Measurements from ENCODE around the gene RASSF3. TPM values are rescaled to one million over a fixed set of nuclear protein-coding genes. Genes with fewer than 3 reads are reported as not detected.
"Not testable (repeated sequence)": the region's sequence is repeated elsewhere in the genome, so short reads cannot be mapped to it uniquely, and the experiment has no call there.

Gene RASSF3
- total and polyA plus RNA-seq, 2 donors, result 9.4 to 22.8 TPM

DNA sequence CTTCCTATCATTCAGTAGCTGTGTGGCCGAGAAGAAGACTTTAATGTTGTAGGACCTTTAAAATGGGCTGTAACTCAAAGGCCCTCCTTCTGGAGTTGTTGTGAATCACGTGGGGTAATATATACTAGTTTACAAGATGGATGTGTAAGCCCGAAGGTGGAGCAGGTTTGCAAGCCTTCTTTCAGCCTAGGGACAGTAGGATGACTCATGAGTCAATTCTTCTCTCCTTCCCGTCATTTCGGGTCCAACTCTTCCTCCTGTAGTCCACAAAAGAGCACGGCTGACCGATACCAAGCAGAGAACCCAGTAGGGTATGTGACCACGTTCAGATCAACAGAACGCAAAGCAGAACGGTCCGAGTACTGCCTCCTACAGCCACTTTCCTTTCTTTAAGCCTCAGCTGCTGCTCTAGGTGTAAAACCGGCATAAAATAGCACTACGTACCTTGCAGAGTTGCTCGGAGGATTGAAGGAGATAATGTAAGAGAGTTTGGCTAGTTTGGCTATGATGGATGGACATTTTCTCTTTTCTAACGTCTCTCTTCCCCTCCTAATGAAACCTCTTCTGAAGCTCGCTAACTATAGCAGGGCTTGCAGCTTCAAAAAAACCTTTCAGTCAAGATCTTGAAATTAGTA lies 1.3 kb upstream of the RASSF3 start:
- DNase-seq (ENCODE audit: low read depth in 6 of 9, low spot score in 9 of 9), result peak in 3 of 9 donors; percentile 32 to 58 (median 35)

DNA sequence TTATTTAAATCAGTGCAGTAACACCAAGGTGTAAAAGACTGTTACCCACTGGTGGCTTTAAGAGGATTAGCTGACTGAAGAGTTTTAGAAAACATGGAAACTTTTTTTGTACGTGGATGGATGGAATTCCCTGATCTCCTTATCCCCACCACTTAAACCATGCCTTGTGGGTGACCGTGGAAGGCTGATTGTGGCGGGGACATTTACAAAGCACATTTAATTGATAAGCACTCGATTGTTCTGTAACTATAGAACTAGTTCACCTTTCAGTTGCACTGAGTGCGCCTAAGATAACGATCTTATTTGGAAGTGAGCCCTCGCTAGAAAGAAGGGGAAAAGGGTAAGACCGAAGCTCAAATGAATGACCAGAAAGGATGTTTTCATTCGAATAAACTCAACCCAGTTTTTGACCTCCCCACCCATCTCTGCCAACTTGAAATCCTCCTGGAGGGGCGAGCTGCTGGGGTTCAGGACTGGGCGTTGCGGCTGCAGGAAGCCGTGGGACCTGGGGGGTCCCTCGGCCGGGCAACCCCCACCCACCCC lies 688 bp upstream of the RASSF3 start:
- WGBS, result under 1% methylated on average over 15 of the region's 15 CpGs
- H3K36me3 ChIP-seq (ENCODE audit: control insufficient read depth in 2 of 2, insufficient read depth in 2 of 2, low read length in 1 of 2), result no peaks in the 10 kb centered on the region
- DNase-seq (ENCODE audit: low read depth in 6 of 9, low spot score in 9 of 9), result peak in 3 of 9 donors; percentile 18 to 61 (median 38)

More for the DNA sequence above, 1.3 kb upstream of the RASSF3 start:
- 4% methylated on average over 16 of the region's 16 CpGs for WGBS
- Histone ChIP-seq H3K27me3 (ENCODE audit: control insufficient read depth in 2 of 2, insufficient read depth in 1 of 2, low read length in 1 of 2) (peaks cover 0 to 13% of the 10 kb centered on the region in 2 donors), H3K36me3 (ENCODE audit: control insufficient read depth in 2 of 2, insufficient read depth in 2 of 2, low read length in 1 of 2) (no peaks in the 10 kb centered on the region), H3K9me3 (ENCODE audit: control insufficient read depth in 2 of 2, insufficient read depth in 1 of 2, low read length in 1 of 2) (no peaks in the 10 kb centered on the region), H3K27ac (ENCODE audit: low read depth in 1 of 2, low read length in 1 of 2) (peak overlapping the region; percentile 75 to 76), H3K4me3 (ENCODE audit: low read length in 2 of 2) (peak overlapping the region; percentile 85 to 87), H3K4me1 (ENCODE audit: control insufficient read depth in 2 of 2, insufficient read depth in 2 of 2, low read length in 2 of 2) (peaks cover 14 to 26% of the 10 kb centered on the region in 2 donors)

DNA sequence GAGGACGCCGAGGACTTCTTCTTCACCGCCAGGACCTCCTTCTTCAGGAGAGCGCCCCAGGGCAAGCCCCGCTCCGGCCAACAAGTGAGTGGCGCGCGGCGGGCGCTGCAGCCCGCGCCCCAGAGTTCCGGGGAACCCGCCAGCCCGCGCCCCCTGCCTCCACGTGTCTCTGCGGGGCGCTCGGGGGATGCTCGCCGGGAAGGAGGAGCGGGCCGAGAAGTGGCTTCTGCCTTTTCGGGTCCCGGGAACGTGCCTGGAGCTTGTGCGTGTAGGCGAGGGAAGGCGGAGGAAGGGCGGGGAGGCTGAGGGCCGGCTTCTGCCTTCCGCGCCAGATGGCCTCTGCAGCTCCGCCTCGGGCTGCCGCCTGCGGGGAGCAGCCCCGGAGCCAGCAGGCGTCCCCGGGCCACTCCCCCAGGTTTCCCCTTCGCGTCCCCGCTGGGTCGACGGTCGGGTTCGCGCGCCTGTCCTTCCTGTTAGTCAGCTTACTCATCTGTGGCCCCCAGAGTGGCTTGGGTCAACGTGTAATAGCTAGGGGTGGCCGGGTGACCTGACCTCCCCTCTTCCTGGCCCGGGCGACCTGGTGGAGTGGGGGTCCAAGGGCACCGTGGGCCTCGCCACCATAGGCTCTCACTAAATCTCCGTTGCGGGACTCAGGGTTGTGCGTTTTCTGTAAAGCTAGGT lies 505 bp downstream of the RASSF3 start:
- under 1% methylated on average over 60 of the region's 60 CpGs for WGBS
- peaks cover 0 to 13% of the 10 kb centered on the region in 2 donors for H3K27me3 ChIP-seq (ENCODE audit: control insufficient read depth in 2 of 2, insufficient read depth in 1 of 2, low read length in 1 of 2)
- peak in 4 of 9 donors; percentile 30 to 65 (median 44) for DNase-seq (ENCODE audit: low read depth in 6 of 9, low spot score in 9 of 9)
- peak overlapping the region; percentile 60 to 85 for H3K4me3 ChIP-seq (ENCODE audit: low read length in 2 of 2)
- H3K27ac ChIP-seq (ENCODE audit: low read depth in 1 of 2, low read length in 1 of 2), result peak overlapping the region; percentile 62 to 82
- no peaks in the 10 kb centered on the region for H3K36me3 ChIP-seq (ENCODE audit: control insufficient read depth in 2 of 2, insufficient read depth in 2 of 2, low read length in 1 of 2)
- peaks cover 14 to 26% of the 10 kb centered on the region in 2 donors for H3K4me1 ChIP-seq (ENCODE audit: control insufficient read depth in 2 of 2, insufficient read depth in 2 of 2, low read length in 2 of 2)
- no peaks in the 10 kb centered on the region for H3K9me3 ChIP-seq (ENCODE audit: control insufficient read depth in 2 of 2, insufficient read depth in 1 of 2, low read length in 1 of 2)

More for the DNA sequence above, 688 bp upstream of the RASSF3 start:
- H3K27me3 ChIP-seq (ENCODE audit: control insufficient read depth in 2 of 2, insufficient read depth in 1 of 2, low read length in 1 of 2), result peaks cover 0 to 13% of the 10 kb centered on the region in 2 donors
- H3K4me1 ChIP-seq (ENCODE audit: control insufficient read depth in 2 of 2, insufficient read depth in 2 of 2, low read length in 2 of 2), result peaks cover 14 to 26% of the 10 kb centered on the region in 2 donors
- H3K27ac ChIP-seq (ENCODE audit: low read depth in 1 of 2, low read length in 1 of 2), result peak overlapping the region; percentile 76 to 82
- peak overlapping the region; percentile 85 to 87 for H3K4me3 ChIP-seq (ENCODE audit: low read length in 2 of 2)
- H3K9me3 ChIP-seq (ENCODE audit: control insufficient read depth in 2 of 2, insufficient read depth in 1 of 2, low read length in 1 of 2), result no peaks in the 10 kb centered on the region

DNA sequence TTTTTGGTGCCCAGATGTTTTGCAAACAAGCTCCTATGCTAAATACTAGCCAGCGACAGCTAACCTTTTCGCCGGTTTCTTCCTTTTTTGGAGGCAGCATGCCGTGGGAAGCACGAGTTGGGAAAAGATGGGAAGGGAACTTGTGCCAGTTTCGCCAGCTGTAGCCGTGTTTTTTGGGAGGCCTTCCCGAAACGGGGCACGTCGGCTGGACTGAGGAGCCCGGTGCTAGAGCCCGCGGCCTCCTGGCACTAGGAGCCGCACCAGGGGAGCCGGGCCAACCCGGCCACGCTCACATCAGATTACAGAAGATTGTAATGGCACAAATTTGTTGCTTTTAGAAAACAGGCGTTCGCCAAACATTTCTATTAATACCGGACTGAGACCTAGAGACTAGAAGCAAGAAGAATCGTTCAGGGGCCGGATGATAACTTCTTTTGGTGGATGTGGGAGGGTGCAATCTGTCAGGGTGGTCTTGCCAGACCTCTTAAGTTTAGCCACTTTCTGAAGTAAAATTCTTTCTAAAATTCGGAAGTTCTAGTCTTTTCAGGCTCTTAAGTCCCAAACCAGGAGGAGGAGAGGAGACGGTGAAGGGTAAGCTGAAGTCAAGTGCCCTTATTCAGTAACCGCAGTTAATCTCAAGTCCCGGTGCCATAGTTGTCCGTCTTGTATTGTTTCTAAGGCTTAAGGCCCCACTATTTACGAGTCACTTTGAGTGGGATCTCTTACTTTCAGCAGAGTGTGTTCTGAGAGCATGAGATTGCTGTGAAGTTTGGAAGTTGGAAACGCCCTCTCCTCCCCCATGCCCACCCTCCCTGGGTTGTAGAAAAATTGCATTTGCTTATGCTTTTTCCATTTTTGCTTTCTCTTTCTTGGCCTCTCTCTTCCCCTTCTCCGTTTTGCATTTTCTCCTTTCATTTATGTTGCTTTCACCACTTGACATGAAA lies 1.3 kb downstream of the RASSF3 start:
- Histone ChIP-seq H3K9me3 (ENCODE audit: control insufficient read depth in 2 of 2, insufficient read depth in 1 of 2, low read length in 1 of 2) (no peaks in the 10 kb centered on the region), H3K4me3 (ENCODE audit: low read length in 2 of 2) (peak overlapping the region; percentile 60 to 85), H3K36me3 (ENCODE audit: control insufficient read depth in 2 of 2, insufficient read depth in 2 of 2, low read length in 1 of 2) (no peaks in the 10 kb centered on the region), H3K27me3 (ENCODE audit: control insufficient read depth in 2 of 2, insufficient read depth in 1 of 2, low read length in 1 of 2) (peaks cover 0 to 13% of the 10 kb centered on the region in 2 donors), H3K27ac (ENCODE audit: low read depth in 1 of 2, low read length in 1 of 2) (peak overlapping the region; percentile 62 to 82), H3K4me1 (ENCODE audit: control insufficient read depth in 2 of 2, insufficient read depth in 2 of 2, low read length in 2 of 2) (peaks cover 14 to 26% of the 10 kb centered on the region in 2 donors)
- 4% methylated on average over 31 of the region's 31 CpGs for WGBS
- DNase-seq (ENCODE audit: low read depth in 6 of 9, low spot score in 9 of 9), result peak in 3 of 9 donors; percentile 24 to 47 (median 31)

DNA sequence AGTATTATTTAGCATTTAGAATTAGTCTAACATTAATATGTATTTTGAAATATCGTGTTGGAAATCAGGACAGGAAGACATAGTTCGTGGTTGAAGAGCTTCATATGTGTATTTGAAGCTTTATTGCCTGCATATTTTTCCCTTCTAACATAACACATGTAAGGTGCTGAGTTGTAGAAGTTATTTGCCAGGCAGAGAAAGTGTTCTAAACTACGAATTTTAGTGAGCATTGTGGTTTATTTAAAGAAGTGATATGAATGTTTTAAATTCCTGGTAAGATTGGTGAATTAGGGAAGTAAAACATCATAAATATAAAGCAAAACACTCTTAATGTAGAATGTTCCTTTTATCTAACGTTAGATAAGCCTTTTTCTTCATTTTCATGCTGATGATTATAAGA lies 2.5 kb downstream of the RASSF3 start:
- Histone ChIP-seq H3K36me3 (ENCODE audit: control insufficient read depth in 2 of 2, insufficient read depth in 2 of 2, low read length in 1 of 2) (no peaks in the 10 kb centered on the region), H3K9me3 (ENCODE audit: control insufficient read depth in 2 of 2, insufficient read depth in 1 of 2, low read length in 1 of 2) (no peaks in the 10 kb centered on the region), H3K27ac (ENCODE audit: low read depth in 1 of 2, low read length in 1 of 2) (peak overlapping the region in 1 of 2 donors; percentile 18), H3K27me3 (ENCODE audit: control insufficient read depth in 2 of 2, insufficient read depth in 1 of 2, low read length in 1 of 2) (peaks cover 0 to 13% of the 10 kb centered on the region in 2 donors), H3K4me1 (ENCODE audit: control insufficient read depth in 2 of 2, insufficient read depth in 2 of 2, low read length in 2 of 2) (peaks cover 14 to 26% of the 10 kb centered on the region in 2 donors), H3K4me3 (ENCODE audit: low read length in 2 of 2) (no peak overlapping the region)
- WGBS, result 26% methylated on average over 4 of the region's 4 CpGs
- DNase-seq (ENCODE audit: low read depth in 6 of 9, low spot score in 9 of 9), result no peak

DNA sequence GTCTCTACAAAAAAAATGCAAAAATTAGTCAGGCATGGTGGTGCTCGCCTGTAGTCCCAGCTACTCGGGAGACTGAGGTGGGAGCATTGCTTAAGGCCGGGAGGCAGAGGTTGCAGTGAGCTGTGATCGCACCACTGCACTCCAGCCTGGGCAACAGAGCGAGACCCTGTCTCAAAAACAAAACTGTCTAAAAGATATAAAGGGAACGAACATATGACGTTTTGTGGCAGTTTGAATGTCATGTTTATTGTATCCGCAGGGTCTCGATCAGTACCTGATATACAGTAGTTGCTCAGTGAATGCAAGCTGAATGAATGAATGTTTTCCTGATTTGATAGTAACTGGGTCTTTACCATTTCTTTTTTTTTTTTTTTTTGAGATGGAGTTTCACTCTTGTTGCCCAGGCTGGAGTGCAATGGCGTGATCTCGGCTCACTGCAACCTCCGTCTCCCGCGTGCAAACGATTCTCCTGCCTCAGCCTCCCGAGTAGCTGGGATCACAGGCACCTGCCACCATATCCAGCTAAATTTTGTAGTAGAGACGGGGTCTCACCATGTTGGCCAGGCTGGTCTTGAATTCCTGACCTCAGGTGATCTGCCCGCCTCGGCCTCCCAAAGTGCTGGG lies 3.6 kb downstream of the RASSF3 start:
- not testable (repeated sequence) for H3K36me3 ChIP-seq (ENCODE audit: control insufficient read depth in 2 of 2, insufficient read depth in 2 of 2, low read length in 1 of 2); DNase-seq (ENCODE audit: low read depth in 6 of 9, low spot score in 9 of 9); H3K4me3 ChIP-seq (ENCODE audit: low read length in 2 of 2); H3K9me3 ChIP-seq (ENCODE audit: control insufficient read depth in 2 of 2, insufficient read depth in 1 of 2, low read length in 1 of 2); H3K27ac ChIP-seq (ENCODE audit: low read depth in 1 of 2, low read length in 1 of 2)
- Histone ChIP-seq H3K27me3 (ENCODE audit: control insufficient read depth in 2 of 2, insufficient read depth in 1 of 2, low read length in 1 of 2) (peaks cover 0 to 13% of the 10 kb centered on the region in 2 donors), H3K4me1 (ENCODE audit: control insufficient read depth in 2 of 2, insufficient read depth in 2 of 2, low read length in 2 of 2) (peaks cover 14 to 24% of the 10 kb centered on the region in 2 donors)
- WGBS, result 97% methylated on average over 19 of the region's 19 CpGs

DNA sequence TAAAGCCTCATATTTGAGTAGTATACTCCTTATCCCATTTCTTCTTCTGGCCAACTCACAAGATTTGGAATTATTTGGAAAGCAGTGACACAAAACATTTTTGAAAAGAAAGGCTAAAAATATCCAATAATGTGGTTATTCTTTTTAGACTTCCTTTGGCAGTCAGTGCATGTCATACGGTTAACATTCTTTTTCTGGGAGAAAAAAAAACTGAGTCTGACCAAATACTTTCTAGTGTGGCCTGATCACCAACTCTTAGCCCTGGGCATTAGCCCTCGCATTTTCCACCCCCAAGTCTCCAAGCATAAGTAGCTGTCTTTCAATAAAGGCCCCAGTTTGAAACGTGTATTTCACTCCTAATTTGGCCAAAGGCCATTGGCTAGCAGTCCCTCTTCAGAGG lies 5.9 kb downstream of the RASSF3 start:
- no peaks in the 10 kb centered on the region for H3K9me3 ChIP-seq (ENCODE audit: control insufficient read depth in 2 of 2, insufficient read depth in 1 of 2, low read length in 1 of 2)
- no peaks in the 10 kb centered on the region for H3K36me3 ChIP-seq (ENCODE audit: control insufficient read depth in 2 of 2, insufficient read depth in 2 of 2, low read length in 1 of 2)
- no peak for DNase-seq (ENCODE audit: low read depth in 6 of 9, low spot score in 9 of 9)
- WGBS, result 77% methylated on average over 3 of the region's 3 CpGs
- H3K27ac ChIP-seq (ENCODE audit: low read depth in 1 of 2, low read length in 1 of 2), result no peak overlapping the region
- peaks cover 0 to 5% of the 10 kb centered on the region in 2 donors for H3K27me3 ChIP-seq (ENCODE audit: control insufficient read depth in 2 of 2, insufficient read depth in 1 of 2, low read length in 1 of 2)
- H3K4me1 ChIP-seq (ENCODE audit: control insufficient read depth in 2 of 2, insufficient read depth in 2 of 2, low read length in 2 of 2), result peaks cover 9 to 11% of the 10 kb centered on the region in 2 donors
- H3K4me3 ChIP-seq (ENCODE audit: low read length in 2 of 2), result no peak overlapping the region

DNA sequence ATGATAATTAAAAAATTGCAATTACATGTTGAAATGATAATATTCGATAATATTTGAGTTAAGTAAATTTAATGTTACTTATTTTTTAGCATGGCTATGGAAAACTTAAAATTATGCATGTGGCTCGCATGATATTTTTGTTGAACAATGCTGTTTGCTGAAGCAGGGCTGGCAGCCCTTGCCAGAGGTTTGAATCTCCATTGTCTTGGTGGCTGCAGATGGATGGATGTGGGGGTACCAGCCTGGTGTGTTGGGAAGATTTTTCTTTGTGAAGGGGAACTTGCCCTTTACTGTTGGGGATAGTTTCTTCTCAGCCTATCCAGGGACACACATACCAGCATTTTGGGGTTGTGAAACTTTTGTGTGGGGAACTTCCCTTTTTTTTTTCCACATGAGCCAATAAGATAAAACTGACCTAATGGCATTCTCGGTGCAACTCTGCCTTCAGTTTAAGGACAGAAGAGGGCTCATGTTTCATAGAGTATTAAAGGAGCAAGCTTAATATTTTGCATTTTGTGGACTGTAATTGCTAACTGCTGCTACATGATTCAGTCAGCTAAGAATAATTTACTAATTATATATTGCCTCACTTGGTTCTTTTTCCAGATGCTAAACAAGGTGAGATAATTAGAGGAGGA lies 8.8 kb downstream of the RASSF3 start:
- no peaks in the 10 kb centered on the region for H3K4me1 ChIP-seq (ENCODE audit: control insufficient read depth in 2 of 2, insufficient read depth in 2 of 2, low read length in 2 of 2)
- H3K27ac ChIP-seq (ENCODE audit: low read depth in 1 of 2, low read length in 1 of 2), result no peak overlapping the region
- no peaks in the 10 kb centered on the region for H3K36me3 ChIP-seq (ENCODE audit: control insufficient read depth in 2 of 2, insufficient read depth in 2 of 2, low read length in 1 of 2)
- DNase-seq (ENCODE audit: low read depth in 6 of 9, low spot score in 9 of 9), result peak in 1 of 9 donors; percentile 26
- no peaks in the 10 kb centered on the region for H3K9me3 ChIP-seq (ENCODE audit: control insufficient read depth in 2 of 2, insufficient read depth in 1 of 2, low read length in 1 of 2)
- 73% methylated on average over 3 of the region's 3 CpGs for whole genome bisulfite sequencing
- H3K27me3 ChIP-seq (ENCODE audit: control insufficient read depth in 2 of 2, insufficient read depth in 1 of 2, low read length in 1 of 2), result no peaks in the 10 kb centered on the region
- H3K4me3 ChIP-seq (ENCODE audit: low read length in 2 of 2), result no peak overlapping the region

Data from thymus (tissue), 11 donors.